ENCODE data around the gene IL4R. TPM values are rescaled to one million over a fixed set of nuclear protein-coding genes. Genes with fewer than 3 reads are reported as not detected.
A peak's percentile ranks its signal among the peaks of the same experiment; 100 is the strongest.

Gene IL4R
- total and polyA plus RNA-seq, 10 of the 15 experiments (the other 5 are each of a cell fraction or from before 2014, with no cell fraction given): 2.6 to 70.4 (median 36.6) TPM

GRCh38 chr16:27374221-27374803, 60.5 kb downstream of the IL4R start:
- TSS peak; percentile 95 for BruUV-seq (replicated peaks)
- DNase-seq (ENCODE audit: low read depth, low spot score): peak; percentile 80
- Histone ChIP-seq H3K79me2 (ENCODE audit: control insufficient read depth, insufficient read depth, low read length) (no peaks in the 10 kb centered on the region), H3K36me3 (ENCODE audit: control insufficient read depth in 2 of 2, insufficient read depth in 2 of 2, low read length in 1 of 2) (no peaks in the 10 kb centered on the region), H3K27me3 (replicated peaks in 1 of 2; ENCODE audit: control insufficient read depth in 2 of 2, insufficient read depth in 2 of 2, low read length in 1 of 2) (no peaks in the 10 kb centered on the region), H3K9me3 (replicated peaks; ENCODE audit: control insufficient read depth, insufficient read depth, low read length) (peaks cover 12% of the 10 kb centered on the region; the same call in 2 of the 3 replicates), H3K4me2 (ENCODE audit: control insufficient read depth, insufficient read depth) (peak overlapping the region; percentile 41), H3K9ac (ENCODE audit: control insufficient read depth, insufficient read depth, low read length) (0 out of 2 replicates have a peak overlapping the region, but pooled peaks have one; percentile 3), H4K20me1 (ENCODE audit: control insufficient read depth, insufficient read depth) (no peaks in the 10 kb centered on the region), H3K4me1 (ENCODE audit: control insufficient read depth, insufficient read depth, low read length) (peaks cover 61% of the 10 kb centered on the region), H3K27ac (ENCODE audit: control insufficient read depth, insufficient read depth) (peak overlapping the region; percentile 72), H3K4me3 (peak overlapping the region; percentile 53), H2AFZ (ENCODE audit: control insufficient read depth, low read depth, low read length) (no peak overlapping the region)
- intact Hi-C loops (cut with micrococcal nuclease; ENCODE audit: unreplicated experiment): loop anchor here (1.0 to 2.0 kb wide), 3 partner anchors 13 to 82 kb away; no protein-coding TSS in a partner anchor
- POLR2A ChIA-PET: interaction anchor here (0.7 to 9.6 kb wide), 12 partner anchors 14 to 181 kb away, joined by 3 to 208 read pairs (median 4); partner anchors contain the start of genes IL21R and KDM8
- in situ Hi-C loops (cut with MboI): loop anchor here (5.0 to 25.0 kb wide), 2 partner anchors 142 to 1537 kb away; no protein-coding TSS in a partner anchor
- no peak for FAIRE-seq
- SMC1A ChIA-PET (ENCODE audit: uncharacterized antibody, unreplicated experiment): interaction anchor here (0.7 to 9.6 kb wide), 17 partner anchors 7 to 174 kb away, joined by 3 to 220 read pairs (median 5); partner anchors contain the start of gene IL21R
- 2% methylated on average over 8 of the region's 8 CpGs for WGBS (ENCODE audit: insufficient coverage, insufficient replicate concordance, low lambda C conversion rate, missing lambda C conversion rate)
- RAD21 ChIA-PET (ENCODE audit: unreplicated experiment): interaction anchor here (0.6 to 9.3 kb wide), 17 partner anchors 14 to 809 kb away, joined by 3 to 224 read pairs (median 5); partner anchors contain the start of genes IL21R and KDM8
- ATAC-seq: peak; percentile 60
- CTCF ChIA-PET: interaction anchor here (0.6 to 11.8 kb wide), 12 partner anchors 14 to 195 kb away, joined by 3 to 259 read pairs (median 13); no protein-coding TSS in a partner anchor
- TF ChIP-seq CBX5 (IDR thresholded peaks at IDR 0.05; ENCODE audit: low read depth) (peak; percentile 46; the same call in 1 of the 2 replicates), IRF3 (IDR thresholded peaks at IDR 0.05) (no peak), NFYA (IDR thresholded peaks at IDR 0.05; ENCODE audit: borderline replicate concordance, low read depth, low read length) (no peak), KAT2A (conservative IDR thresholded peaks at IDR 0.05; ENCODE audit: control insufficient read depth, low read depth, low read length) (no peak), NBN (IDR thresholded peaks at IDR 0.05) (no peak), IKZF1 (conservative IDR thresholded peaks at IDR 0.05) (peak; percentile 74; the same call in 1 of the 2 replicates), BACH1 (IDR thresholded peaks at IDR 0.05; ENCODE audit: borderline replicate concordance) (no peak), FOXM1 (IDR thresholded peaks at IDR 0.05; ENCODE audit: low read depth, low read length) (peak; percentile 60; the same call in 1 of the 2 replicates), SMARCA5 (IDR thresholded peaks at IDR 0.05) (no peak), POLR2AphosphoS5 (IDR thresholded peaks at IDR 0.05; ENCODE audit: low read length) (no peak), NKRF (conservative IDR thresholded peaks at IDR 0.05) (no peak), POLR2A (IDR thresholded peaks at IDR 0.05; ENCODE audit: low read depth, low read length) (no peak), BHLHE40 (IDR thresholded peaks at IDR 0.05; ENCODE audit: borderline replicate concordance in 1 of 2, low read depth in 2 of 2, low read length in 1 of 2) (no peak), MTA2 (IDR thresholded peaks at IDR 0.05; ENCODE audit: low read depth) (peak; percentile 55; the same call in 1 of the 2 replicates)
- TF ChIP-seq, protein P1, sequence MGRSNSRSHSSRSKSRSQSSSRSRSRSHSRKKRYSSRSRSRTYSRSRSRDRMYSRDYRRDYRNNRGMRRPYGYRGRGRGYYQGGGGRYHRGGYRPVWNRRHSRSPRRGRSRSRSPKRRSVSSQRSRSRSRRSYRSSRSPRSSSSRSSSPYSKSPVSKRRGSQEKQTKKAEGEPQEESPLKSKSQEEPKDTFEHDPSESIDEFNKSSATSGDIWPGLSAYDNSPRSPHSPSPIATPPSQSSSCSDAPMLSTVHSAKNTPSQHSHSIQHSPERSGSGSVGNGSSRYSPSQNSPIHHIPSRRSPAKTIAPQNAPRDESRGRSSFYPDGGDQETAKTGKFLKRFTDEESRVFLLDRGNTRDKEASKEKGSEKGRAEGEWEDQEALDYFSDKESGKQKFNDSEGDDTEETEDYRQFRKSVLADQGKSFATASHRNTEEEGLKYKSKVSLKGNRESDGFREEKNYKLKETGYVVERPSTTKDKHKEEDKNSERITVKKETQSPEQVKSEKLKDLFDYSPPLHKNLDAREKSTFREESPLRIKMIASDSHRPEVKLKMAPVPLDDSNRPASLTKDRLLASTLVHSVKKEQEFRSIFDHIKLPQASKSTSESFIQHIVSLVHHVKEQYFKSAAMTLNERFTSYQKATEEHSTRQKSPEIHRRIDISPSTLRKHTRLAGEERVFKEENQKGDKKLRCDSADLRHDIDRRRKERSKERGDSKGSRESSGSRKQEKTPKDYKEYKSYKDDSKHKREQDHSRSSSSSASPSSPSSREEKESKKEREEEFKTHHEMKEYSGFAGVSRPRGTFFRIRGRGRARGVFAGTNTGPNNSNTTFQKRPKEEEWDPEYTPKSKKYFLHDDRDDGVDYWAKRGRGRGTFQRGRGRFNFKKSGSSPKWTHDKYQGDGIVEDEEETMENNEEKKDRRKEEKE (IDR thresholded peaks at IDR 0.05): no peak
- TF ChIP-seq, protein P2, sequence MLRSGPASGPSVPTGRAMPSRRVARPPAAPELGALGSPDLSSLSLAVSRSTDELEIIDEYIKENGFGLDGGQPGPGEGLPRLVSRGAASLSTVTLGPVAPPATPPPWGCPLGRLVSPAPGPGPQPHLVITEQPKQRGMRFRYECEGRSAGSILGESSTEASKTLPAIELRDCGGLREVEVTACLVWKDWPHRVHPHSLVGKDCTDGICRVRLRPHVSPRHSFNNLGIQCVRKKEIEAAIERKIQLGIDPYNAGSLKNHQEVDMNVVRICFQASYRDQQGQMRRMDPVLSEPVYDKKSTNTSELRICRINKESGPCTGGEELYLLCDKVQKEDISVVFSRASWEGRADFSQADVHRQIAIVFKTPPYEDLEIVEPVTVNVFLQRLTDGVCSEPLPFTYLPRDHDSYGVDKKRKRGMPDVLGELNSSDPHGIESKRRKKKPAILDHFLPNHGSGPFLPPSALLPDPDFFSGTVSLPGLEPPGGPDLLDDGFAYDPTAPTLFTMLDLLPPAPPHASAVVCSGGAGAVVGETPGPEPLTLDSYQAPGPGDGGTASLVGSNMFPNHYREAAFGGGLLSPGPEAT (IDR thresholded peaks at IDR 0.05; ENCODE audit: low read depth): no peak; the same call in 1 of the 2 replicates
